H9 (cell line): ENCODE data around the gene MT4. TPM values are rescaled to one million over a fixed set of nuclear protein-coding genes. Genes with fewer than 3 reads are reported as not detected.

Experiments used
- DNase-seq: peaks from one replicate; pipeline ENCODE4 v3.0.0-alpha.2; 2017
- H2AFZ ChIP-seq: one replicate; pipeline ENCODE4 v1.6.1; 2013; ENCODE audit warnings: mild to moderate bottlenecking, low read length, control low read depth, moderate library complexity
- H2AK5ac ChIP-seq: 2 replicates; pipeline ENCODE4 v1.6.1; 2013; ENCODE audit warnings: low read length, control low read depth, mixed read lengths; ENCODE audit not compliant: insufficient read length
- H2BK120ac ChIP-seq: one replicate; pipeline ENCODE4 v1.6.1; 2013; ENCODE audit warnings: low read depth, mild to moderate bottlenecking, low read length, control low read depth, inconsistent platforms; ENCODE audit not compliant: poor library complexity, severe bottlenecking
- H2BK12ac ChIP-seq: 2 replicates; pipeline ENCODE4 v1.6.1; 2013; ENCODE audit warnings: low read length, control low read depth, mixed read lengths, low read depth; ENCODE audit not compliant: insufficient read length
- H2BK15ac ChIP-seq: 2 replicates; pipeline ENCODE4 v1.6.1; 2013; ENCODE audit warnings: low read depth, low read length, control low read depth
- H2BK20ac ChIP-seq: one replicate; pipeline ENCODE4 v1.6.1; 2013; ENCODE audit warnings: low read depth, mild to moderate bottlenecking, low read length, control low read depth, inconsistent platforms; ENCODE audit not compliant: poor library complexity, severe bottlenecking
- H2BK5ac ChIP-seq: 2 replicates; pipeline ENCODE4 v1.6.1; 2013; ENCODE audit warnings: low read length, control low read depth, mixed read lengths; ENCODE audit not compliant: insufficient read length
- H3K14ac ChIP-seq: 2 replicates; pipeline ENCODE4 v1.6.1; 2013; ENCODE audit warnings: low read length, control low read depth; ENCODE audit not compliant: insufficient read depth
- H3K18ac ChIP-seq: 2 replicates; pipeline ENCODE4 v1.6.1; 2013; ENCODE audit warnings: low read depth, mild to moderate bottlenecking, mixed read lengths, low read length, control low read depth; ENCODE audit not compliant: insufficient read length
- H3K23ac ChIP-seq: 2 replicates; pipeline ENCODE4 v1.6.1; 2013; ENCODE audit warnings: low read length, control low read depth, mixed read lengths, low read depth; ENCODE audit not compliant: insufficient read length
- H3K23me2 ChIP-seq: 2 replicates; pipeline ENCODE4 v1.6.1; 2013; ENCODE audit warnings: low read depth, mild to moderate bottlenecking, mixed read lengths, low read length, control low read depth; ENCODE audit not compliant: insufficient read length, poor library complexity, severe bottlenecking
- H3K27ac ChIP-seq: 2 replicates; pipeline ENCODE4 v1.5.1; 2013; ENCODE audit warnings: low read length, control low read depth, mixed read lengths, low read depth; ENCODE audit not compliant: insufficient read length
- H3K27me3 ChIP-seq: 2 replicates; pipeline ENCODE4 v1.6.1; 2013; ENCODE audit warnings: low read length, control low read depth, inconsistent platforms; ENCODE audit not compliant: insufficient read depth
- H3K4ac ChIP-seq: 2 replicates; pipeline ENCODE4 v1.6.1; 2013; ENCODE audit warnings: low read depth, mild to moderate bottlenecking, control low read depth, inconsistent platforms, low read length, moderate library complexity
- H3K4me1 ChIP-seq: 2 replicates; pipeline ENCODE4 v1.6.1; 2013; ENCODE audit warnings: low read length, control low read depth, inconsistent platforms; ENCODE audit not compliant: insufficient read depth
- H3K4me2 ChIP-seq: 2 replicates; pipeline ENCODE4 v1.6.1; 2013; ENCODE audit warnings: low read length, control low read depth, mixed read lengths; ENCODE audit not compliant: insufficient read length, insufficient read depth
- H3K56ac ChIP-seq: 2 replicates; pipeline ENCODE4 v1.6.1; 2013; ENCODE audit warnings: low read depth, mild to moderate bottlenecking, mixed read lengths, low read length, control low read depth; ENCODE audit not compliant: insufficient read length
- H3K79me1 ChIP-seq: 2 replicates; pipeline ENCODE4 v1.6.1; 2013; ENCODE audit warnings: low read depth, mild to moderate bottlenecking, moderate library complexity, low read length, control low read depth, inconsistent platforms; ENCODE audit not compliant: insufficient read depth, poor library complexity, severe bottlenecking
- H3K79me2 ChIP-seq: 2 replicates; pipeline ENCODE4 v1.6.1; 2013; ENCODE audit warnings: low read length, control low read depth, inconsistent platforms; ENCODE audit not compliant: insufficient read depth
- H3K9ac ChIP-seq: 2 replicates; pipeline ENCODE4 v1.6.1; 2013; ENCODE audit warnings: low read length, control low read depth, mixed read lengths; ENCODE audit not compliant: insufficient read length; ENCODE audit errors: extremely low read depth
- H3K9me3 ChIP-seq: one replicate; pipeline ENCODE4 v1.6.1; 2013; ENCODE audit warnings: low read depth, low read length, inconsistent platforms; ENCODE audit not compliant: control insufficient read depth
- H3T11ph ChIP-seq: one replicate; pipeline ENCODE4 v1.6.1; 2013; ENCODE audit warnings: mild to moderate bottlenecking, low read length, control low read depth, inconsistent platforms
- H4K20me1 ChIP-seq: one replicate; pipeline ENCODE4 v1.6.1; 2013; ENCODE audit not compliant: control insufficient read depth, insufficient read length, insufficient read depth
- H4K5ac ChIP-seq: 2 replicates; pipeline ENCODE4 v1.6.1; 2013; ENCODE audit warnings: low read depth, mild to moderate bottlenecking, mixed read lengths, low read length, control low read depth; ENCODE audit not compliant: insufficient read length
- H4K8ac ChIP-seq: replicated peaks from 2 replicates; pipeline ENCODE4 v1.6.1; 2013; ENCODE audit warnings: low read length, control low read depth, mixed read lengths, low read depth; ENCODE audit not compliant: insufficient read length
- H4K91ac ChIP-seq: 2 replicates; pipeline ENCODE4 v1.6.1; 2013; ENCODE audit warnings: low read depth, mild to moderate bottlenecking, moderate library complexity, mixed read lengths, low read length, control low read depth; ENCODE audit not compliant: insufficient read length
- H3K27ac Mint-ChIP-seq, 3 experiments: 2 replicates in 2 of 3; 3 replicates in 1 of 3; pipeline ENCODE4 v1.8.0; 2020 to 2021; ENCODE audit warnings: mixed read lengths in 3 of 3, mild to moderate bottlenecking in 1 of 3, moderate library complexity in 1 of 3
- H3K27me3 Mint-ChIP-seq: 2 replicates; pipeline ENCODE4 v1.8.0; 2021; ENCODE audit warnings: low read depth, mild to moderate bottlenecking, moderate library complexity, mixed read lengths
- H3K36me3 Mint-ChIP-seq, 3 experiments: 2 replicates in 2 of 3; 3 replicates in 1 of 3; pipeline ENCODE4 v1.8.0; 2020 to 2021; ENCODE audit warnings: low read depth in 3 of 3, mixed read lengths in 3 of 3; ENCODE audit not compliant: insufficient read depth in 1 of 3
- H3K4me1 Mint-ChIP-seq, 2 experiments: 2 replicates each; pipeline ENCODE4 v1.8.0; 2020; ENCODE audit warnings: mixed read lengths in 2 of 2
- H3K4me3 Mint-ChIP-seq, 2 experiments: 2 replicates in 1 of 2; 3 replicates in 1 of 2; pipeline ENCODE4 v1.8.0; 2020 to 2021; ENCODE audit warnings: mild to moderate bottlenecking in 2 of 2, mixed read lengths in 2 of 2, moderate library complexity in 1 of 2
- H3K9me3 Mint-ChIP-seq, 2 experiments: 2 replicates in 1 of 2; 3 replicates in 1 of 2; pipeline ENCODE4 v1.8.0; 2020; ENCODE audit warnings: mild to moderate bottlenecking in 2 of 2, mixed read lengths in 2 of 2, moderate library complexity in 1 of 2
- WGBS: extraction: QIAGEN DNeasy Blood & Tissue Kit; methylation state at CpG from one replicate; pipeline ENCODE4 v1.1.7; 2013; ENCODE audit warnings: missing lambda C conversion rate, low lambda C conversion rate, mixed read lengths; ENCODE audit not compliant: insufficient read length; ENCODE audit errors: extremely low coverage; 5-methylcytosine and 5-hydroxymethylcytosine counted together
- total RNA-seq: library from RNA; stranded (reverse); gene quantifications from 2 replicates; pipeline ENCODE4 v1.2.1, GENCODE V29; 2021
- TF ChIP-seq, protein P1 (sequence below): fragments of 200-600 bp; sonication (generic); conservative IDR thresholded peaks from 3 replicates; pipeline ENCODE4 v1.8.0; 2021; ENCODE audit warnings: antibody characterized with exemption, mild to moderate bottlenecking

MT4 gene
- total RNA-seq, 1 experiment from 2014 or later, result not detected

DNA sequence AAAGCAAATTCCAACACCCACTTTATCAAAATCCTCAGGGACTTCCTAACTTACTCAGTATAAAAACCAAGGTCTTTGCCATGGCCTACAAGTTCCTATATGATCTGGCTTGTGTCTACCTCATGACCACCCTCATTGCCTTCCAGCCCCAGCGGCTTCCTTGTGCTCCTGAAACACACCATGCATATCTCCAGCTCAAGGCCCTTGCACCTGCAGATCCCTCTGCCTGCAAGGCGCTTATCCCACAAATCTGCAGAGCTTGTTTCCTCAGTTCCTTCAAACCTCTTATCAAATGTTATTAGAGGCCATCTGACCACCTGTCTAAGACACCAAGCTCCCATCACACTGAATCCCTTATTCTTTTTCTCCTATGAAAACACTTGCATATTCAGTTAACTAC is 47.7 kb upstream of the MT4 start:
- no peak overlapping the region for H4K5ac ChIP-seq
- H4K8ac ChIP-seq, result no peak overlapping the region
- no peak overlapping the region for H3K14ac ChIP-seq
- H3K9ac ChIP-seq, result no peak overlapping the region
- no peaks in the 10 kb centered on the region for H3K79me2 ChIP-seq
- H3K27me3 Mint-ChIP-seq, result peaks cover 3% of the 10 kb centered on the region
- peaks cover 7 to 16% of the 10 kb centered on the region in 2 experiments for H3K4me1 Mint-ChIP-seq
- no peaks in the 10 kb centered on the region for H3K9me3 Mint-ChIP-seq
- no peak overlapping the region for H3K23ac ChIP-seq
- no peaks in the 10 kb centered on the region for H3K79me1 ChIP-seq
- no peak overlapping the region for H2BK5ac ChIP-seq
- H3K9me3 ChIP-seq, result no peaks in the 10 kb centered on the region
- no peak overlapping the region for H3T11ph ChIP-seq
- WGBS, result no CpG with 5 or more reads among the region's 2 CpGs
- H2AK5ac ChIP-seq, result no peak overlapping the region
- peaks cover 6% of the 10 kb centered on the region for H3K23me2 ChIP-seq
- no peaks in the 10 kb centered on the region for H4K20me1 ChIP-seq
- no peaks in the 10 kb centered on the region for H3K27me3 ChIP-seq
- no peak overlapping the region for H3K4me3 Mint-ChIP-seq
- no peak overlapping the region for H4K91ac ChIP-seq
- no peak overlapping the region for H3K27ac ChIP-seq
- no peak overlapping the region for H3K56ac ChIP-seq
- no peak overlapping the region for H2AFZ ChIP-seq
- H2BK120ac ChIP-seq, result no peak overlapping the region
- TF ChIP-seq, protein P1, sequence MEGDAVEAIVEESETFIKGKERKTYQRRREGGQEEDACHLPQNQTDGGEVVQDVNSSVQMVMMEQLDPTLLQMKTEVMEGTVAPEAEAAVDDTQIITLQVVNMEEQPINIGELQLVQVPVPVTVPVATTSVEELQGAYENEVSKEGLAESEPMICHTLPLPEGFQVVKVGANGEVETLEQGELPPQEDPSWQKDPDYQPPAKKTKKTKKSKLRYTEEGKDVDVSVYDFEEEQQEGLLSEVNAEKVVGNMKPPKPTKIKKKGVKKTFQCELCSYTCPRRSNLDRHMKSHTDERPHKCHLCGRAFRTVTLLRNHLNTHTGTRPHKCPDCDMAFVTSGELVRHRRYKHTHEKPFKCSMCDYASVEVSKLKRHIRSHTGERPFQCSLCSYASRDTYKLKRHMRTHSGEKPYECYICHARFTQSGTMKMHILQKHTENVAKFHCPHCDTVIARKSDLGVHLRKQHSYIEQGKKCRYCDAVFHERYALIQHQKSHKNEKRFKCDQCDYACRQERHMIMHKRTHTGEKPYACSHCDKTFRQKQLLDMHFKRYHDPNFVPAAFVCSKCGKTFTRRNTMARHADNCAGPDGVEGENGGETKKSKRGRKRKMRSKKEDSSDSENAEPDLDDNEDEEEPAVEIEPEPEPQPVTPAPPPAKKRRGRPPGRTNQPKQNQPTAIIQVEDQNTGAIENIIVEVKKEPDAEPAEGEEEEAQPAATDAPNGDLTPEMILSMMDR, result no peak
- no peak overlapping the region for H3K18ac ChIP-seq
- no peak overlapping the region for H3K4me2 ChIP-seq
- H3K4ac ChIP-seq, result no peak overlapping the region
- H3K27ac Mint-ChIP-seq, result no peak overlapping the region
- no peaks in the 10 kb centered on the region for H3K4me1 ChIP-seq
- H2BK20ac ChIP-seq, result no peak overlapping the region
- no peak overlapping the region for H2BK15ac ChIP-seq
- no peak for DNase-seq
- H3K36me3 Mint-ChIP-seq, result no peaks in the 10 kb centered on the region
- no peak overlapping the region for H2BK12ac ChIP-seq
